GM15510 (cell line): Measurements from ENCODE around the gene KLHL40.

Experiments
- POLR2A ChIP-seq: IDR thresholded peaks from 3 replicates; pipeline ENCODE4 v1.6.1; 2011; ENCODE audit warnings: borderline replicate concordance; ENCODE audit not compliant: insufficient read length; ENCODE audit errors: extremely low read depth

KLHL40 gene

DNA sequence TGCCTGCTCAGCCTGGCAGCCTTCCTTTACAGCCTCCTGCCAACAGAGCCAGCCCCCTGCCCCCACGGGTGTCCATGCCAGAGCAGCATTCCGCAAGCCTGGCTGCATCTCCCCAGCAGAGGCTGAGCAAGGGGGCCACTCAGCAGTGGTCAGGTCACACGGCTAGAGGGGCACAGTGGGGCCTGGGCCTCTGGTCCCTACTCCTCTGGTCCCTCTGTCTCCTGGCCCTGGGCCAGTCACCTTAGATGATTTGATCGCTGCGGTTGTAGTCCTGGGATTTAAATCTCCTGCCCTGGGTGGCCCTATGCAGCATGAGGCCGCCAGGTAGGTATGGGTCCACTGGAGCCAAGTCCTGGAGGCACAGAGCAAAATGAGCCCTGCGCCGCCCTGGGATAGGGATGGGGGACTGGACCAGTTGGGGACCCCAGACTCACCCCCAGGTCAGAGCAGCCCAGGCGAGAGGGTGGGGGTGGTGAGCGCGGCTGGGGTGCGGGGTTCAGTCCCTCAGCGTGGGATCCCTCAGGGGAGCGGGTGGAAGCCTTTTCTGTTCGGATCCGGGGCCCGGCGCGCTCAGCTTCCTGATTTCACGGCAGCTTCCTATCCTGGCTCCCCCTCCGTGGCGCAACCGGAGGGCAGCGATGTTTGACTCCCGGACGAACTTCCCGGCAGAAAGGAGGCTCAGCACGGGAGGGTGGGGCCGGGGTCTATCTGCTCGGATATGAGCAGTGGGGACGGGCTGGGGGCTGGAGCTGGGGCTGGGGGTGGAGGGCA is 31.6 kb upstream of the KLHL40 start, which contains the start of gene ZBTB47:
Gene ZBTB47 (plus strand): TSS at position 138 of the 771 bp plus-strand sequence. CDS start 4,659 bp downstream, outside the sequence.
- TF ChIP-seq POLR2A: no peak

DNA sequence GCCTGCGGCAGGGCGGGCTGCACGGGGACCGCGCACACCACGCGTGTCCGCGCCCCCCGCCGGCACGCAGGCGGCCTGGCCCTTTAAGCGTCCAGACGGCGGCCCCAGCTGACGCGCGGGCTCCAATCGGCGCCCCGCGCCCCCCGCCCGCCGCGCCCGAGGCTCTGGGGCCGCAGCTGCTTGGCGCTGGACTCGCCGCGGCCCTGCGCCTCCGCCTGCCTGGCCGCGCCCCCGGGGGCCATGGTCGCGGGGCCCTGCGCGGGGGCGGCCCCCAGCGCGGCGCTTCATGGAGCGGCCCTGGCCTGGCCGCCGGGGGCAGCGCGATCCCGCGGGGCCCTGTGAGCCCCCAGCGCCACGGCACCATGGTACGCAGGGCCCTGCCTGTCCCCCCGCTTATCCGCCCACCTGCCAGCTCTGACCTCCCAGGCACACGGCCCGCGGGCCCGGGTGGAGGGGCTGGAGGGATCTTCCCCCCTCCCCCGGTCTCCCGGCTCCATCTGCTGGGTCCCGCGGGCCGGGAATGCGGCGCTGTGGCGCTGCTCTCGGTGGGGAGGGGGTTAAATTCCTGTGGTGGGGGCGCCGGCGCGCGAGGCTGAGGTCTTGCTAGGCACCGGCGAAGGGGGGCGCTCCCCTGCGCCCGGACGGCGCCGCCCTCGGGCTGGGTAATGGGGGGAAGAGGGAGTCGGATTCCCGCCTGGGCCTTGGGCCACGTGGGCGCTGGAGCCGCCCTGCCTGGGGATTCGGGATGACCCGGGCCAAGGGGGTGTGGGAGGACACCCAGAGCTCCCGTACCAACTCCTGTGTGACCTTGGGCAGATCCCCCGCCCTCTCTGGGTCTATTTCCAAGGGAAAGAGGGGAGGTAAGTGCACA is 30.8 kb upstream of the KLHL40 start:
- no peak for TF ChIP-seq POLR2A

DNA sequence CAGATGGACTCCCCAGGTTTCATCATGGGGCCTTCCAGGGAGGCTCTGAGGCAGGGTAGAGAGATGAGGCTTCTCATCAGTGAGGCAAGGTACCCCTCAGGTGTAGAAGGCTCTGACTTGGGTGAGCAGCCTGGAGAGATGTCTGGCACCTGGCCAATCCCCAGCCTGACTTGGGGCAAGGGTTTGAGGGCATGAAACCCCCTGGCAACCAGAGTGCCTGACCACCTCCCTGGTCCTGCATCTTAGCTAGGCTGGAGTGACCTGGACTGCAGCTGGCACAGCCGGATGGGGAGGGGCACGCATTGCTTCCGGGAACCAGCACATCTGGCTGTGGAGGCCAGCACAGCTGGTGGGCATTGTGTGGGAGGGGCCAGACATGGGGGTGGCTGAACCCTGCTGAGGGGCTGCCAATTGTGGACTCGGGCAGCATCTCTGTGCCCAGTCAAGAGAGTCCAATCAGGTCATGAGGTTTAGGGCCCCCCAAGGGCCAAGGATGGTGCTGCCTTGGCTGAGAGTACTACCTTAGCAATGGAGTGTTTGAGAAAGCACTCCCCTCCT is 29.9 kb upstream of the KLHL40 start:
- TF ChIP-seq POLR2A: no peak

DNA sequence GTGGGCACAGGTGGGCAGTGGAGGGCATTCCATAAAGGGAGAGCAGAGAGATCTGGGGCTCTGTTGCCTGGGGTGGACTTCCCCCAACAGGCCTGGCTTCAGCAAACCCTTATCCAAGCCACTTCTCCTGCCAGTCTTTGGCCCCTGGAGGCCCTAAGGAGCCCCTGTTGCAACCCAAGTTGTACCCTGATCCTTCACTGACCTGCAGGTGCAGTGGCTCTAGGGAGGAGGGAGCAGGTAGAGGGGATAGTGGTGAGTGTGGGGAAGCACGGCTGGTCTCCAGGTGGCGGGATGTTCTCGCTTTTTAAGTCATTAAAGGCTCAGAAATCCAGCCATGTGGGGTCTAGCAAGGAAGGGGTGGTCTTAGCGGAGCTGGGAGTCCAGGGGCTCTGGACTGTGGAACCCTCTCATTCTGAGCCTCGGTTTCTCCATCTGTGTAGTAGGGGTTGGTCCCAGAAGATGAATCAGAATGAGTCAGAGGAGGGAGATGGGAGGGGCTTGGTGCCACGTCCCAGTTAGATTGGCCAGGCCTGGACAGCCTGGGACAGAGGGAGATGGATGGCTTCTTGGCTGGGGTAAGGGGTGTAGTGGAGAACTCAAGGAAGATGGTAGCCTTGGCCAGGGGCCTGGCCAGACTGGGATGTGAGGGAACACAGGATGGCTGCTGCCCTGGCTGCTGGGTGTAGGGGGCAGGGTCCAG is 29.2 kb upstream of the KLHL40 start:
- TF ChIP-seq POLR2A: no peak

DNA sequence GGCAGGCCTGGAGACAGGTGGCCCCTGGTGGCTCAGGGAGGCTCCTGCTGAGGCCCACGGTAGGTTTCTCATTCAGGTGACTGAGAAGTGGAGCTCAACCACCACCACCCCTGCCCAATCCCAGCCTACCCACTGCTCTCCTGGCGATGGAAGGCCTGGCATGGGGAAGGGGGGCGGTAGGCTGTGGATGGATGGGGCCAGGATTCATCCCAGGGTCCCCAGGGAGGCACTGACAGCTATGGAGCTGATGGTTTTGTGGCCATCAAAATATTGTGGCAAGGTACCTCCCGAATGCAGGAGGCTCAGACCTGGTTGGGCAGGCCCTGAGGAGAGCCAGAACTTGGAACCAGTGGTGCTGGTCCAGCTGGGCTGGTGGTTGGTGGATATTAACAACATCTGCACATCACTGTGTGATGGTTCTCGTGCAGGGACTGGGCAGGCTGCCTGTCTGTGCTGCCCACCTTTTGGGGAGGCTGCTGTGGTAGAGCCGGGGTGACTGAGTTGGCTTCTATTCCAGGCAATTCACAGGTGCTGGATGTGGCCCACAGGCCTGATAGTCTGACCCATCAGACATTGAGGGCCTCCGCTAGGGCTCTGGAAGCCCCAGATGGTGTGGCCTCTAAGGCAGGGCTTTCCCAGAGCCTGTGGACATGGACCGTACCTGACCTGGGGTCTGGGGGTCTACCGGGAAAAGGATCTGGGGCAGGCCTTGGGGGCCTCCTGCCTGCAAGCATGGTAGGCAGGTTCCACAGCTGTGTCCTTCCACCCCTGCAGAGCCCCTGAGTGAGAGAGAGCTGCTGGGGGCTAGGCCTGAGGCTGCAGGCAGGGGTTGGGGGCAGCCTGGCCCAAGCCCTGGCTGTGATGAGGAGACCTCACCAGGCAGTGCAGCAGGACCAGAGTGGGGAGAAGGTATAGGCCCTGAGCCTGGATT is 28.4 kb upstream of the KLHL40 start:
- no peak for TF ChIP-seq POLR2A

DNA sequence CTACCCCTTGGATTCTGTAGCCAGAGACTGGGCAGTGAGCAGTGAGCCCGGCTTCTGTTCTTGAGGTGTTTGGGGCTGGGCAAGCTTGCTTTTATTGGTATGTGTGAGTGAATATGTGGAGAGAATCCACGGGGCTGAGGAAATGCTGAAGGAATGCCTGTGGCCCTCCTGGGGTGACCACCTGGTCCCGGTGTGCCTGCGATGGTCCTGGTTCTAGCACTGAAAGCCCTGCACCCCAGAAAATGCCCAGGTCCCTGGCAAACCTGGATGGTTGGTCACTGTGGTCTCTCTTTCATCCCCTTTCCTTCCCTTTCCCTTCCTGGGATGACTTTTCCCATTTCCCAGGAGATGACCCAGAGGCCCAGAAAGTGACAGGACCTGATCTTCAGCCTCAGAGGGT is 27.7 kb upstream of the KLHL40 start:
- TF ChIP-seq POLR2A: no peak

DNA sequence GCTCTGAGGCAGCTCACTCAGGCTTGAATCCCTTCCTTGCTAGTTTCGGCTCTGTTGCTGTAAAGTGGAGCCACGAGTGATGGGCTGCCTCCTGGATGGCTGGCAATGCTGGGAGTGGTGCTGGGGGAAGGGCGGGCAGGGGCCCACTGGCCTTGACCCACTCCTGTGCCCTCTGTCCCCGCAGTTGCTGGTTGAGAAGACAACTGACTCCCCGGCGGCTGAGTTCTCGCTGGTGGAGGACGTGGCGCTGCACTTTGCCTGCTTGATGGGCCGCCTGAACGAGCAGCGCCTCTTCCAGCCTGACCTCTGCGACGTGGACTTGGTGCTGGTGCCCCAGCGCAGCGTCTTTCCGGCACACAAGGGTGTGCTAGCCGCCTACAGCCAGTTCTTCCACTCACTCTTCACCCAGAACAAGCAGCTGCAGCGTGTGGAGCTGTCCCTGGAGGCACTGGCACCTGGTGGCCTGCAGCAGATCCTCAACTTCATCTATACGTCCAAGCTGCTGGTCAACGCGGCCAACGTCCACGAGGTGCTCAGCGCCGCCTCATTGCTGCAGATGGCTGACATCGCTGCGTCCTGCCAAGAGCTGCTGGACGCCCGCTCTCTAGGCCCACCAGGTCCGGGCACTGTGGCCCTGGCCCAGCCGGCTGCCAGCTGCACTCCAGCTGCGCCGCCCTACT is 27.1 kb upstream of the KLHL40 start:
- no peak for TF ChIP-seq POLR2A

DNA sequence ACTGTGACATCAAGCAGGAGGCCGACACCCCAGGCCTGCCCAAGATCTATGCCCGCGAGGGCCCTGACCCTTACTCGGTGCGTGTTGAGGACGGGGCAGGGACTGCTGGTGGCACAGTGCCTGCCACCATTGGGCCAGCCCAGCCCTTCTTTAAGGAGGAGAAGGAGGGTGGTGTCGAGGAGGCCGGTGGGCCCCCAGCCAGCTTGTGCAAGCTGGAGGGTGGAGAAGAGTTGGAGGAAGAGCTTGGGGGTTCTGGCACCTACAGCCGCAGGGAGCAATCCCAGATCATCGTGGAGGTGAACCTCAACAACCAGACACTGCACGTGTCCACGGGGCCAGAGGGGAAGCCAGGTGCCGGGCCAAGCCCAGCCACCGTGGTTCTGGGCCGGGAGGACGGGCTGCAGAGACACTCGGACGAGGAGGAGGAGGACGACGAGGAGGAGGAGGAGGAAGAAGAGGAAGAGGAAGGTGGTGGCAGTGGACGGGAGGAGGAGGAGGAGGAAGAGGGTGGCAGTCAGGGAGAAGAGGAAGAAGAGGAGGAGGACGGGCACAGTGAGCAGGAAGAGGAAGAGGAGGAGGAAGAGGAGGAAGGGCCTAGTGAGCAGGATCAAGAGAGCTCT is 26.5 kb upstream of the KLHL40 start:
- TF ChIP-seq POLR2A: no peak

DNA sequence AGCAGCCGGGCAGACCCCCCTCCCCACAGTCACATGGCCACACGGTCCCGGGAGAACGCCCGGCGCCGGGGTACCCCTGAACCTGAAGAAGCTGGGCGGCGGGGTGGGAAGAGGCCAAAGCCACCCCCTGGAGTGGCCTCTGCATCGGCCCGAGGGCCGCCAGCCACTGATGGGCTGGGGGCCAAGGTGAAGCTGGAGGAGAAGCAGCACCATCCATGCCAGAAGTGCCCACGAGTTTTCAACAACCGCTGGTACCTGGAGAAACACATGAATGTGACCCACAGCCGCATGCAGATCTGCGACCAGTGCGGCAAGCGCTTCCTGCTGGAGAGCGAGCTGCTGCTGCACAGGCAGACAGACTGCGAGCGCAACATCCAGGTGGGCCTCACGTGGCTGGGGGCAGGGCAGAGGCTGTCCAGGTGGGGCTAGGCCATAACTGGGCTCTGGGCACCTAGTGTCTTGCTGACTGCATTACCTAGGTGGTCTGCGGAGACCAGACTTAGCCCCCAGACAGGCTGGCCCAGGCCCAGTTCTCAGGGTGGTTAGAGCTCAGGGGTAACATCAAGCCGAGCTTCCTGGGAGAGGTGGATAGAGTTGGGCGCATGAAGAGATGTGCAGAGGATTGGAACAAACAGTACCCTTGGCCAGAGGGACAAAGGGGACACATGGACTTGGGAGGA is 25.7 kb upstream of the KLHL40 start:
- no peak for TF ChIP-seq POLR2A

DNA sequence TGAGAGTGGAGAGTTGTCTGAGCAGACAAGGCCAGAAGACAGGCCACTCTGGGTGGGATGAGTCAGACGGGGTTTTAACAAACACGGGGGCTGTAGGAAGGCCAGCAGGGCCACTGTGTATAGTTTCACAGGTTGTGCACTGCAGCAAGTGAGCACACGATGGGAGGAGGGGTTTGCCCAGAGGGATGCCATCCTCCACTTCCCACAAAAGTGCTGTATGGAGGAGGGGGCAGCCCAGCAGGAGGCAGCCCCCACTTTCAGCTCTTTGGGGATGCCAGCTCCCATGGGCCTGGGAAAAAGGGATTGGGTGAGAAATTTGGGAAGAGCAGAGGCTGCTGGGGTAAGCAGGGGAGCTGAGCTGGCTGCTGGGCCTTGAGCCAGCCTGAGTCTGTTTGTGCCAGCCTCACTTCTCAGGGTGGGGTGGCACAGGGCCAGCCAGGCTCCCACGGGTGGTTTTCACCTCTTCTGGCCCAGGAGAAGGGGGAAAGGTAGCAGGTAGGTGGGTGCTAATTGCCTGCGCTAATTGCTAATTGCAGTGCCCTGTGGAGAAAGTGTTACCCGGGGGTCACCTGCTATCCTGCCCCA is 25.1 kb upstream of the KLHL40 start:
- TF ChIP-seq POLR2A: no peak

DNA sequence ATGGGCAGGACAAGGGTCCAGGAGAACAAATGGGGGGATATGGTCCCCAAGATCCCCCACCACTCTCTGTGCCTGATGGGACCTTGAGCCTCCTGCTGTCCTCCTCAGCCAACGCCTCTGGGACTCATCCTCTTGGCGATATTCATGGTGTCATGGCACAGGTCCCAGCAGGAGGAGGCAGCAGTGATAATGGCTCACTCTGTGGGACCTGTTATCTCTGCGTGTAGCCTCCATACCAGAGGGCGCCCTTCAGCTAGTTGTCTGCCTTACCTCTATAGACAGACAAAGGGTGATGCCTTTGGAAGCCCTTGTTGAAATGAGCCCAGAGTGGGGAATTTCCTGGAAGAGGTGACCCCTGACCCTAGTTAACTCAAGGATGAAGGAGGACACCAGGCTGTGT is 24.4 kb upstream of the KLHL40 start:
- no peak for TF ChIP-seq POLR2A

DNA sequence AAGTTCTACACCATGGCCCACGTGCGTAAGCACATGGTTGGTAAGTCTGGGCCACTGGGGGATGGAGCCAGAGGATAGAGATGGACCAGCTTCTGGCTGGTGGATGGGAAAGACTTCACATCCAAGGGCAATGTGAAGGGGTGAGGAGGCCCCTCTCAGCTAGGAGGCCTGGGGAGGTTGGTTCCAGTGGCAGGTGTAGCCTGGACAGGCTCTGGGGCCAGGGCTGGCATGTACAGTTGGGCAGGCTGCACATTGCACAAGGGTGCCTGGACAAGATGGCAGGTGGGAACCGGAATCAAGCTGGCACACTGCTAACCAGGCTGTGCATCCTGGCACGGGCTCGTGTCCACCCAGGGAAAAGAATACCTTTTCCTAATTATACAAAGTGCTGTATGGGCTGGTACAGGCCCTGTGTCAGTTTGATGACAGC is 23.7 kb upstream of the KLHL40 start:
- TF ChIP-seq POLR2A: no peak
